Cardiac muscle cell (in vitro differentiated cells and primary cell): ENCODE measurements around the gene RPS6KC1. TPM values are rescaled to one million over a fixed set of nuclear protein-coding genes. Genes with fewer than 3 reads are reported as not detected.

ENCODE experiments used
- DNase-seq, 2 donors: peaks; one replicate each; pipeline versions ENCODE4 v3.0.0 to v3.0.0-alpha.2; 2010 to 2017; ENCODE audit warnings: low read depth in 1 of 2, low spot score in 1 of 2
- H3K27ac ChIP-seq: fragments of 200-600 bp; sonication (generic); 2 replicates; pipeline ENCODE4 v1.5.1; 2016
- H3K27me3 ChIP-seq: fragments of 200-600 bp; sonication (generic); 2 replicates; pipeline ENCODE4 v1.6.0; 2016; ENCODE audit warnings: control low read depth
- H3K36me3 ChIP-seq: fragments of 200-600 bp; sonication (generic); 2 replicates; pipeline ENCODE4 v1.5.1; 2016; ENCODE audit warnings: control low read depth
- H3K4me1 ChIP-seq: fragments of 200-600 bp; sonication (generic); 2 replicates; pipeline ENCODE4 v1.8.1; 2017; ENCODE audit warnings: low read depth, mild to moderate bottlenecking, mixed run types
- H3K4me3 ChIP-seq: fragments of 200-600 bp; sonication (generic); 2 replicates; pipeline ENCODE4 v1.5.1; 2016; ENCODE audit warnings: mild to moderate bottlenecking
- H3K9me3 ChIP-seq: fragments of 200-600 bp; sonication (generic); 2 replicates; pipeline ENCODE4 v1.5.1; 2017; ENCODE audit warnings: low read depth, mild to moderate bottlenecking, control low read depth
- CTCF ChIP-seq: IDR thresholded peaks from 2 replicates; pipeline ENCODE4 v1.5.1; 2012; ENCODE audit warnings: low read depth, mild to moderate bottlenecking, low read length
- polyA plus RNA-seq: library from polyadenylated mRNA; unstranded; fragments of >200 nt; fragmentation: Nextera tagmentation; extraction: Ambion mirVana; gene quantifications from 2 replicates; pipeline ENCODE4 v1.2.1, GENCODE V29; 2016
- total RNA-seq: library from RNA; depleted of rRNA; stranded (reverse); fragments of >200 nt; gene quantifications from 2 replicates; pipeline ENCODE4 v1.2.3, GENCODE V29; 2016

RPS6KC1 gene
- total RNA-seq (13.2 and 17.9 TPM in 2 replicates), polyA plus RNA-seq (12.5 and 13.8 TPM in 2 replicates)

GRCh38 chr1:213051127-213051880 lies at the start of gene RPS6KC1:
Gene RPS6KC1, plus strand, starts transcription at chr1:213051241. Its CDS starts 164 bp downstream, at chr1:213051405.
- peak; percentile 85 to 86 for DNase-seq
- peak within 1 kb of the TSS; percentile 69 for H3K27ac ChIP-seq

GRCh38 chr1:213003256-213003655 lies 47.8 kb upstream of the RPS6KC1 start:
- no peak overlapping the region for H3K4me3 ChIP-seq
- no peaks in the 10 kb centered on the region for H3K27me3 ChIP-seq
- no peak overlapping the region for H3K27ac ChIP-seq
- DNase-seq, result no peak
- H3K9me3 ChIP-seq, result no peaks in the 10 kb centered on the region
- no peak for TF ChIP-seq CTCF
- no peaks in the 10 kb centered on the region for H3K4me1 ChIP-seq
- peaks cover 47% of the 10 kb centered on the region for H3K36me3 ChIP-seq

More at GRCh38 chr1:213051127-213051880, at the start of gene RPS6KC1:
- Histone ChIP-seq H3K4me3 (peak within 1 kb of the TSS; percentile 73), H3K27me3 (no peaks in the 10 kb centered on the region), H3K36me3 (no peaks in the 10 kb centered on the region), H3K4me1 (peaks cover 4% of the 10 kb centered on the region), H3K9me3 (no peaks in the 10 kb centered on the region)
- TF ChIP-seq CTCF, result no peak

- Histone ChIP-seq H3K4me3 (no peak overlapping the region), H3K36me3 (peaks cover 24% of the 10 kb centered on the region), H3K9me3 (no peaks in the 10 kb centered on the region), H3K27ac (no peak overlapping the region), H3K27me3 (no peaks in the 10 kb centered on the region), H3K4me1 (no peaks in the 10 kb centered on the region)
- no peak for DNase-seq
- TF ChIP-seq CTCF, result no peak
Measured at GRCh38 chr1:213008564-213008963, 42.5 kb upstream of the RPS6KC1 start.

GRCh38 chr1:213014642-213015041 lies 36.4 kb upstream of the RPS6KC1 start:
- peaks cover 7% of the 10 kb centered on the region for H3K4me1 ChIP-seq
- peak; percentile 5 to 45 for DNase-seq
- no peaks in the 10 kb centered on the region for H3K36me3 ChIP-seq
- H3K4me3 ChIP-seq, result peak overlapping the region; percentile 75
- TF ChIP-seq CTCF, result no peak
- H3K27ac ChIP-seq, result peak overlapping the region; percentile 80
- no peaks in the 10 kb centered on the region for H3K27me3 ChIP-seq
- H3K9me3 ChIP-seq, result no peaks in the 10 kb centered on the region

GRCh38 chr1:213015099-213016050 lies 35.7 kb upstream of the RPS6KC1 start, which contains the start of gene ANGEL2:
Gene ANGEL2, minus strand, starts transcription at chr1:213015867. Its CDS starts 196 bp downstream, at chr1:213015671.
- no peaks in the 10 kb centered on the region for H3K36me3 ChIP-seq
- no peak for TF ChIP-seq CTCF
- H3K4me3 ChIP-seq, result peak within 1 kb of the TSS; percentile 75
- H3K27ac ChIP-seq, result peak within 1 kb of the TSS; percentile 80
- H3K9me3 ChIP-seq, result no peaks in the 10 kb centered on the region
- H3K4me1 ChIP-seq, result peaks cover 7% of the 10 kb centered on the region
- peak; percentile 95 to 98 for DNase-seq
- H3K27me3 ChIP-seq, result no peaks in the 10 kb centered on the region
